ENCODE data around the gene CENATAC. TPM values are rescaled to one million over a fixed set of nuclear protein-coding genes. Genes with fewer than 3 reads are reported as not detected.

CENATAC gene
- total and polyA plus RNA-seq, 2 donors (not counting 1 experiment from before 2014, with no cell fraction given) = 50.1 to 122 TPM

DNA sequence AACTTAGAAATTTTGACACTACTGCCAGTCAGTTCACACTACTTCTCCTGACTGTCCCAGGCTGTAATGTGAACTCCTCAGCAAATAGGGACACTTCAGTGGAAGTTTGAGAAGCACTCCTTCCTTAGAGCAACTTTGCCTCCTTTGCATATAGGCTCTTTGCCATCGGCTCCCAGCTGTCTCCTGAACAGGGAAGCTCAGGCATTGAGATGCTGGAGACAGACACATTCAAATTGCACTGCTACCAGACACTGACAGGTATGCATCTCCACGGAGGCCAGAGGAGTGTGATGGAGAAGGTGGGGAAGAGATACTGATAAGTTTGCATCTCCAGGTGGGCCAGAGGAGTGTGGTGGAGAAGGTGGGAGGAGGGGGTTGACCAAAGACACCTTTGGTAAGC is 22.1 kb downstream of the CENATAC start:
- intact Hi-C loops (cut with micrococcal nuclease) = loop anchor here (5.0 kb wide), 2 partner anchors 187 to 228 kb away; partner anchors contain the start of genes CBL and DDX6
- POLR2A ChIA-PET = interaction anchor here (0.8 to 1.5 kb wide), 2 partner anchors 10 to 36 kb away, joined by 3 to 5 read pairs; partner anchors contain the start of gene SLC37A4
- Histone ChIP-seq H2AFZ (ENCODE audit: insufficient read depth, low read depth, low read length, poor library complexity, severe bottlenecking) (no peak overlapping the region), H3K4me1 (ENCODE audit: control insufficient read depth in 2 of 2, insufficient read depth in 2 of 2, low read length in 2 of 2) (peaks cover 27 to 34% of the 10 kb centered on the region in 2 donors), H3K36me3 (replicated peaks in 1 of 2; ENCODE audit: control extremely low read depth in 1 of 2, control insufficient read depth in 1 of 2, extremely low read depth in 1 of 2, insufficient read depth in 2 of 2, low read length in 1 of 2) (peaks cover 7 to 55% of the 10 kb centered on the region in 2 experiments), H3K79me2 (ENCODE audit: control insufficient read depth, insufficient read depth, low read length) (peaks cover 66% of the 10 kb centered on the region), H4K20me1 (ENCODE audit: control insufficient read depth, insufficient read depth, low read length, poor library complexity, severe bottlenecking) (peaks cover 16% of the 10 kb centered on the region), H3K4me3 (ENCODE audit: control extremely low read depth in 1 of 5, extremely low read depth in 1 of 5, insufficient read depth in 1 of 5, low read depth in 2 of 5, low read length in 4 of 5) (no peak overlapping the region), H3K9ac (ENCODE audit: low read length) (peak overlapping the region; percentile 91), H3K27me3 (replicated peaks in 1 of 4; ENCODE audit: control extremely low read depth in 1 of 4, control insufficient read depth in 3 of 4, insufficient read depth in 4 of 4, low read length in 3 of 4) (no peaks in the 10 kb centered on the region), H3K4me2 (replicated peaks; ENCODE audit: low read depth, low read length, poor library complexity, severe bottlenecking) (peak overlapping the region; percentile 77), H3K9me3 (ENCODE audit: control extremely low read depth in 1 of 3, control insufficient read depth in 2 of 3, insufficient read depth in 1 of 3, low read length in 2 of 3) (no peaks in the 10 kb centered on the region), H3K27ac (ENCODE audit: low read length in 2 of 2) (peak overlapping the region in 1 of 2 donors; percentile 92)
- Mint-ChIP-seq H3K27ac (peak overlapping the region; percentile 100), H3K9me3 (ENCODE audit: insufficient read depth) (no peaks in the 10 kb centered on the region), H3K27me3 (no peaks in the 10 kb centered on the region), H3K4me1 (peaks cover 46% of the 10 kb centered on the region), H3K4me3 (peak overlapping the region; percentile 100)
- TF ChIP-seq, protein P1, sequence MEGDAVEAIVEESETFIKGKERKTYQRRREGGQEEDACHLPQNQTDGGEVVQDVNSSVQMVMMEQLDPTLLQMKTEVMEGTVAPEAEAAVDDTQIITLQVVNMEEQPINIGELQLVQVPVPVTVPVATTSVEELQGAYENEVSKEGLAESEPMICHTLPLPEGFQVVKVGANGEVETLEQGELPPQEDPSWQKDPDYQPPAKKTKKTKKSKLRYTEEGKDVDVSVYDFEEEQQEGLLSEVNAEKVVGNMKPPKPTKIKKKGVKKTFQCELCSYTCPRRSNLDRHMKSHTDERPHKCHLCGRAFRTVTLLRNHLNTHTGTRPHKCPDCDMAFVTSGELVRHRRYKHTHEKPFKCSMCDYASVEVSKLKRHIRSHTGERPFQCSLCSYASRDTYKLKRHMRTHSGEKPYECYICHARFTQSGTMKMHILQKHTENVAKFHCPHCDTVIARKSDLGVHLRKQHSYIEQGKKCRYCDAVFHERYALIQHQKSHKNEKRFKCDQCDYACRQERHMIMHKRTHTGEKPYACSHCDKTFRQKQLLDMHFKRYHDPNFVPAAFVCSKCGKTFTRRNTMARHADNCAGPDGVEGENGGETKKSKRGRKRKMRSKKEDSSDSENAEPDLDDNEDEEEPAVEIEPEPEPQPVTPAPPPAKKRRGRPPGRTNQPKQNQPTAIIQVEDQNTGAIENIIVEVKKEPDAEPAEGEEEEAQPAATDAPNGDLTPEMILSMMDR (IDR thresholded peaks at IDR 0.05) = no peak
- no peak for TF ChIP-seq EZH2 (IDR thresholded peaks at IDR 0.05; ENCODE audit: borderline replicate concordance, insufficient read depth, low read depth, low read length, poor library complexity, severe bottlenecking)
- DNase-seq (no peak), ATAC-seq (ENCODE audit: low read depth) (no peak)
- WGBS (ENCODE audit: insufficient coverage) = 66% methylated on average over 2 of the region's 2 CpGs
- CTCF ChIA-PET = interaction anchor here (0.7 to 3.0 kb wide), 2 partner anchors 11 to 40 kb away, joined by 4 to 14 read pairs; partner anchors contain the start of gene SLC37A4

DNA sequence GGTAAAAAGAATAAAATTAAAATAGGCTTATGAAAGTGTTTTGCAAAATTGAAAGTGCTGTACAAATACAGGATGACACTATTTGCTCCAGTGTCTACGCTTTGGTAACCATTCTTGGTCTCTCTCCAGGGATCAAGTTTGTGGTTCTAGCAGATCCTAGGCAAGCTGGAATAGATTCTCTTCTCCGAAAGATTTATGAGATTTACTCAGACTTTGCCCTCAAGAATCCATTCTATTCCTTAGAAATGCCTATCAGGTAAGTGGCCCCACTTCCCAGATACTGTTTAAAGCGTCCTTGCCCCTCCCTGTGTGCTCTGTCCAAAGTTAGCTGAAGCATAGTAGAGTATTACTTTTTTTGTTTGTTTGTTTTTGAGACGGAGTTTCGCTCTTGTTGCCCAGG is 23.7 kb downstream of the CENATAC start:
- CTCF ChIA-PET = no interaction called here
- DNase-seq = no peak
- Histone ChIP-seq H3K9me3 (ENCODE audit: control extremely low read depth in 1 of 3, control insufficient read depth in 2 of 3, insufficient read depth in 1 of 3, low read length in 2 of 3) (no peaks in the 10 kb centered on the region), H4K20me1 (ENCODE audit: control insufficient read depth, insufficient read depth, low read length, poor library complexity, severe bottlenecking) (peaks cover 10% of the 10 kb centered on the region), H3K4me1 (ENCODE audit: control insufficient read depth in 2 of 2, insufficient read depth in 2 of 2, low read length in 2 of 2) (peaks cover 21 to 24% of the 10 kb centered on the region in 2 donors), H3K27ac (ENCODE audit: low read length in 2 of 2) (no peak overlapping the region), H3K79me2 (ENCODE audit: control insufficient read depth, insufficient read depth, low read length) (peaks cover 60% of the 10 kb centered on the region), H3K4me2 (replicated peaks; ENCODE audit: low read depth, low read length, poor library complexity, severe bottlenecking) (no peak overlapping the region), H3K36me3 (replicated peaks in 1 of 2; ENCODE audit: control extremely low read depth in 1 of 2, control insufficient read depth in 1 of 2, extremely low read depth in 1 of 2, insufficient read depth in 2 of 2, low read length in 1 of 2) (peaks cover 7 to 44% of the 10 kb centered on the region in 2 experiments), H3K27me3 (replicated peaks in 1 of 4; ENCODE audit: control extremely low read depth in 1 of 4, control insufficient read depth in 3 of 4, insufficient read depth in 4 of 4, low read length in 3 of 4) (no peaks in the 10 kb centered on the region), H3K9ac (ENCODE audit: low read length) (no peak overlapping the region), H3K4me3 (ENCODE audit: control extremely low read depth in 1 of 5, extremely low read depth in 1 of 5, insufficient read depth in 1 of 5, low read depth in 2 of 5, low read length in 4 of 5) (no peak overlapping the region), H2AFZ (ENCODE audit: insufficient read depth, low read depth, low read length, poor library complexity, severe bottlenecking) (no peak overlapping the region)
- no peak for ATAC-seq (ENCODE audit: low read depth)
- Mint-ChIP-seq H3K4me1 (peaks cover 34% of the 10 kb centered on the region), H3K4me3 (no peak overlapping the region), H3K9me3 (ENCODE audit: insufficient read depth) (no peaks in the 10 kb centered on the region), H3K27ac (no peak overlapping the region), H3K27me3 (no peaks in the 10 kb centered on the region)
- TF ChIP-seq, protein P1 (IDR thresholded peaks at IDR 0.05) = no peak
- no peak for TF ChIP-seq EZH2 (IDR thresholded peaks at IDR 0.05; ENCODE audit: borderline replicate concordance, insufficient read depth, low read depth, low read length, poor library complexity, severe bottlenecking)
- 92% methylated on average over 3 of the region's 5 CpGs for WGBS (ENCODE audit: insufficient coverage)
- intact Hi-C loops (cut with micrococcal nuclease) = no loop called here
- POLR2A ChIA-PET = no interaction called here

Measured in B cell (primary cell).